H1 (cell line): ENCODE measurements around the gene FNDC3A. TPM values are rescaled to one million over a fixed set of nuclear protein-coding genes. Genes with fewer than 3 reads are reported as not detected.

ENCODE experiments used
- CTCF ChIA-PET: fragments of 300-600 bp; sonication (Branson Sonifier 250); formaldehyde crosslinking; loops from one replicate; lab custom pipeline; 2021; ENCODE audit not compliant: partially characterized antibody; lab: Charles Lee
- POLR2A ChIA-PET: fragments of 300-600 bp; sonication (Branson Sonifier 250); formaldehyde crosslinking; loops from one replicate; lab custom pipeline; 2021; ENCODE audit warnings: inconsistent platforms; ENCODE audit not compliant: partially characterized antibody; lab: Charles Lee
- DNase-seq, 2 experiments: peaks; one replicate each; pipeline versions ENCODE4 v3.0.0 to v3.0.0-alpha.2; 2010 to 2022; ENCODE audit warnings: low spot score in 2 of 2, low read depth in 1 of 2, mixed read lengths in 1 of 2
- FAIRE-seq: peaks from 2 replicates; lab custom pipeline; 2011; peaks lifted over from hg19 to GRCh38; lab: Jason Lieb, UNC
- H2AFZ ChIP-seq: 2 replicates; pipeline ENCODE4 v1.8.1; 2012; ENCODE audit warnings: low read length, inconsistent platforms
- H2AK5ac ChIP-seq: 2 replicates; pipeline ENCODE4 v1.6.1; 2013; ENCODE audit warnings: low read depth, low read length
- H2BK120ac ChIP-seq: replicated peaks from 2 replicates; pipeline ENCODE3; 2013; ENCODE audit warnings: low read depth, low read length, inconsistent platforms
- H2BK12ac ChIP-seq: 2 replicates; pipeline ENCODE4 v1.6.1; 2013; ENCODE audit warnings: low read depth, low read length
- H2BK15ac ChIP-seq: 2 replicates; pipeline ENCODE4 v1.6.1; 2013; ENCODE audit warnings: low read length
- H2BK20ac ChIP-seq: 2 replicates; pipeline ENCODE4 v1.6.1; 2013; ENCODE audit warnings: low read length
- H2BK5ac ChIP-seq: 2 replicates; pipeline ENCODE4 v1.6.1; 2013; ENCODE audit warnings: low read depth, low read length
- H3K14ac ChIP-seq: 2 replicates; pipeline ENCODE4 v1.6.1; 2013; ENCODE audit warnings: inconsistent platforms; ENCODE audit not compliant: insufficient read length
- H3K18ac ChIP-seq: 2 replicates; pipeline ENCODE4 v1.6.1; 2013; ENCODE audit warnings: low read length; ENCODE audit errors: extremely low read depth
- H3K23ac ChIP-seq: 2 replicates; pipeline ENCODE4 v1.6.1; 2013; ENCODE audit warnings: inconsistent platforms; ENCODE audit not compliant: insufficient read length
- H3K23me2 ChIP-seq: 2 replicates; pipeline ENCODE4 v1.6.1; 2013; ENCODE audit warnings: low read depth, low read length
- H3K27ac ChIP-seq: 2 replicates; pipeline ENCODE4 v1.6.1; 2011; ENCODE audit warnings: low read depth, low read length, inconsistent platforms
- H3K27me3 ChIP-seq, 4 experiments: replicated peaks in 1 of 4; 1 replicate in 1 of 4; 2 replicates in 3 of 4; pipeline versions ENCODE4 v1.6.1 to v1.8.1; 2011 to 2013; ENCODE audit warnings: low read length in 3 of 4, mild to moderate bottlenecking in 3 of 4, inconsistent platforms in 2 of 4, mixed read lengths in 2 of 4, moderate library complexity in 1 of 4; ENCODE audit not compliant: control insufficient read depth in 3 of 4, insufficient read depth in 3 of 4; ENCODE audit errors: extremely low read depth in 1 of 4
- H3K36me3 ChIP-seq, 4 experiments: 2 replicates each; pipeline versions ENCODE4 v1.6.1 to v1.8.1; 2011 to 2013; ENCODE audit warnings: mild to moderate bottlenecking in 4 of 4, low read length in 3 of 4, moderate library complexity in 2 of 4, control low read depth in 1 of 4, inconsistent platforms in 1 of 4; ENCODE audit not compliant: insufficient read depth in 4 of 4, control insufficient read depth in 2 of 4
- H3K4ac ChIP-seq: replicated peaks from 2 replicates; pipeline ENCODE3; 2013; ENCODE audit warnings: low read length, low read depth, mixed read lengths, inconsistent platforms; ENCODE audit not compliant: insufficient read length
- H3K4me1 ChIP-seq, 4 experiments: replicated peaks in 1 of 4; 1 replicate in 1 of 4; 2 replicates in 3 of 4; pipeline versions ENCODE4 v1.6.1 to v1.8.1; 2011 to 2013; ENCODE audit warnings: low read length in 3 of 4, inconsistent platforms in 2 of 4, mixed read lengths in 1 of 4; ENCODE audit not compliant: insufficient read depth in 4 of 4, control insufficient read depth in 3 of 4
- H3K4me2 ChIP-seq, 2 experiments: 2 replicates each; pipeline versions ENCODE4 v1.6.1 to v1.8.1; 2011 to 2013; ENCODE audit warnings: low read depth in 2 of 2, low read length in 2 of 2, control low read depth in 1 of 2, inconsistent platforms in 1 of 2, mild to moderate bottlenecking in 1 of 2; ENCODE audit not compliant: insufficient read depth in 1 of 2
- H3K4me3 ChIP-seq, 4 experiments: fragments of 200-600, 300-600 bp in 1 of 4; sonication (generic), shearing (Covaris generic), sonication (Bioruptor Twin) in 1 of 4; 2 replicates each; pipeline versions ENCODE4 v1.5.1 to v1.8.1; 2011 to 2016; ENCODE audit warnings: low read length in 4 of 4, low read depth in 3 of 4, control low read depth in 2 of 4, inconsistent platforms in 2 of 4, mild to moderate bottlenecking in 2 of 4, mixed read lengths in 1 of 4, moderate library complexity in 1 of 4; ENCODE audit not compliant: insufficient read depth in 2 of 4; ENCODE audit errors: extremely low read depth in 1 of 4
- H3K56ac ChIP-seq: replicated peaks from 2 replicates; pipeline ENCODE3; 2013; ENCODE audit warnings: low read depth, mild to moderate bottlenecking, mixed read lengths, low read length, inconsistent platforms; ENCODE audit not compliant: insufficient read length
- H3K79me1 ChIP-seq: 2 replicates; pipeline ENCODE4 v1.6.1; 2013; ENCODE audit warnings: low read depth, low read length, control low read depth
- H3K79me2 ChIP-seq, 2 experiments: 2 replicates each; pipeline versions ENCODE4 v1.6.1 to v1.8.1; 2012 to 2013; ENCODE audit warnings: low read length in 2 of 2, mild to moderate bottlenecking in 2 of 2, inconsistent platforms in 1 of 2; ENCODE audit not compliant: insufficient read depth in 2 of 2, control insufficient read depth in 1 of 2
- H3K9ac ChIP-seq, 4 experiments: replicated peaks in 1 of 4; 1 replicate in 1 of 4; 2 replicates in 3 of 4; pipeline versions ENCODE4 v1.6.1 to v1.8.1; 2011 to 2013; ENCODE audit warnings: low read depth in 3 of 4, low read length in 3 of 4, control low read depth in 2 of 4, mild to moderate bottlenecking in 2 of 4, moderate library complexity in 2 of 4, inconsistent platforms in 1 of 4; ENCODE audit errors: extremely low read depth in 1 of 4
- H3K9me3 ChIP-seq, 2 experiments: 2 replicates each; pipeline versions ENCODE4 v1.6.1 to v1.8.1; 2012 to 2013; ENCODE audit warnings: mild to moderate bottlenecking in 2 of 2, moderate library complexity in 2 of 2, control low read depth in 1 of 2, inconsistent platforms in 1 of 2, low read depth in 1 of 2, low read length in 1 of 2, mixed read lengths in 1 of 2; ENCODE audit not compliant: insufficient read depth in 2 of 2
- H4K20me1 ChIP-seq, 2 experiments: replicated peaks in 1 of 2; 2 replicates each; pipeline versions ENCODE3 to v1.8.1; 2011 to 2013; ENCODE audit warnings: inconsistent platforms in 2 of 2, low read length in 2 of 2, mild to moderate bottlenecking in 1 of 2; ENCODE audit not compliant: insufficient read depth in 2 of 2, control insufficient read depth in 1 of 2
- H4K5ac ChIP-seq: 2 replicates; pipeline ENCODE4 v1.6.1; 2013; ENCODE audit warnings: low read length, low read depth, mixed read lengths, inconsistent platforms; ENCODE audit not compliant: insufficient read length
- H4K8ac ChIP-seq: 2 replicates; pipeline ENCODE4 v1.8.0; 2013; ENCODE audit warnings: mild to moderate bottlenecking, moderate library complexity, low read length, inconsistent platforms; ENCODE audit not compliant: insufficient read depth; ENCODE audit errors: extremely low read depth
- H4K91ac ChIP-seq: replicated peaks from 2 replicates; pipeline ENCODE3; 2013; ENCODE audit warnings: low read length, mixed read lengths, inconsistent platforms; ENCODE audit not compliant: insufficient read length
- CHD2 ChIP-seq: IDR thresholded peaks from 2 replicates; pipeline ENCODE4 v1.6.1; 2012; ENCODE audit warnings: low read length, improper control_type of control experiment
- CTBP2 ChIP-seq: IDR thresholded peaks from 2 replicates; pipeline ENCODE4 v1.7.0; 2011; ENCODE audit warnings: borderline replicate concordance, mild to moderate bottlenecking, moderate library complexity, mixed read lengths, low read length; ENCODE audit not compliant: insufficient read depth, insufficient read length
- CTCF ChIP-seq, 3 experiments: IDR thresholded peaks; 1 replicate in 2 of 3; 2 replicates in 1 of 3; pipeline versions ENCODE4 v1.5.1 to v1.6.1; 2011; ENCODE audit warnings: low read length in 3 of 3, mild to moderate bottlenecking in 3 of 3, inconsistent platforms in 2 of 3, low read depth in 1 of 3, moderate library complexity in 1 of 3; ENCODE audit not compliant: insufficient read depth in 1 of 3; ENCODE audit errors: control extremely low read depth in 1 of 3
- KDM4A ChIP-seq: IDR thresholded peaks from one replicate; pipeline ENCODE4 v1.7.1; 2012; ENCODE audit warnings: low read depth, mild to moderate bottlenecking, moderate library complexity, low read length, inconsistent platforms; ENCODE audit not compliant: severe bottlenecking
- POLR2A ChIP-seq, 2 experiments: IDR thresholded peaks; 1 replicate in 1 of 2; 2 replicates in 1 of 2; pipeline ENCODE4 v1.6.1; 2011; ENCODE audit warnings: low read depth in 2 of 2, low read length in 2 of 2, mild to moderate bottlenecking in 2 of 2; ENCODE audit errors: control extremely low read depth in 1 of 2
- RFX5 ChIP-seq: IDR thresholded peaks from 2 replicates; pipeline ENCODE4 v1.6.1; 2011; ENCODE audit warnings: low read depth, low read length, improper control_type of control experiment, borderline replicate concordance
- SAP30 ChIP-seq: fragments of 300-600 bp; sonication (generic); IDR thresholded peaks from 2 replicates; pipeline ENCODE4 v1.7.1; 2012; ENCODE audit warnings: low read length, moderate library complexity, mild to moderate bottlenecking, inconsistent platforms; ENCODE audit not compliant: insufficient read depth, insufficient replicate concordance
- SIRT6 ChIP-seq: IDR thresholded peaks from one replicate; pipeline ENCODE4 v1.7.1; 2012; ENCODE audit warnings: low read length, inconsistent platforms
- SIX5 ChIP-seq: IDR thresholded peaks from 2 replicates; pipeline ENCODE4 v1.6.1; 2011; ENCODE audit warnings: mild to moderate bottlenecking, low read depth, low read length
- TBP ChIP-seq: IDR thresholded peaks from 2 replicates; pipeline ENCODE4 v1.6.1; 2011; ENCODE audit warnings: low read depth, low read length, improper control_type of control experiment
- TCF12 ChIP-seq: IDR thresholded peaks from 2 replicates; pipeline ENCODE4 v1.6.1; 2011; ENCODE audit warnings: low read depth, mild to moderate bottlenecking, low read length
- YY1 ChIP-seq: IDR thresholded peaks from 2 replicates; pipeline ENCODE4 v1.6.1; 2011; ENCODE audit warnings: low read depth, mild to moderate bottlenecking, low read length
- WGBS, 2 experiments: shearing (Covaris generic) in 1 of 2; methylation state at CpG; one replicate each; pipeline versions ENCODE4 v1.1.6 to v1.1.7; 2013 to 2015; ENCODE audit warnings: low lambda C conversion rate in 2 of 2, mixed read lengths in 2 of 2, inconsistent platforms in 1 of 2, low coverage in 1 of 2, missing lambda C conversion rate in 1 of 2; ENCODE audit not compliant: insufficient replicate concordance in 2 of 2, insufficient coverage in 1 of 2, insufficient read length in 1 of 2; ENCODE audit errors: extremely low coverage in 1 of 2, missing lambda C conversion rate in 1 of 2; 5-methylcytosine and 5-hydroxymethylcytosine counted together
- polyA plus RNA-seq, 7 experiments: library from polyadenylated mRNA; depleted of rRNA in 3 of 7; stranded (reverse) in 5 of 7; unstranded in 2 of 7; fragments of >200 nt in 5 of 7; fragments of 200-250 nt in 2 of 7; gene quantifications; 1 replicate in 5 of 7; 2 replicates in 1 of 7; 4 replicates in 1 of 7; pipeline versions ENCODE4 v1.2.1 to v1.2.3, GENCODE V29; 2011 to 2013; ENCODE audit warnings: missing spikeins in 2 of 7, mixed read lengths in 2 of 7
- total RNA-seq: library from RNA; stranded (reverse); fragmentation: NEBNext Ultra II Directional; extraction: Animal tissue kit (Norgen Biotek cat#: 25700); gene quantifications from 2 replicates; pipeline ENCODE4 v1.2.1, GENCODE V29; 2021

Gene FNDC3A
- total and polyA plus RNA-seq, 2 of the 8 experiments (the other 6 are each of a cell fraction or from before 2014, with no cell fraction given): 14.6 to 26.0 TPM

GRCh38 chr13:48979892-48980291 lies 4.2 kb downstream of the FNDC3A start:
- POLR2A ChIA-PET: interaction anchor here (0.8 to 1.7 kb wide), 4 partner anchors 8 to 238 kb away, joined by 3 to 5 read pairs (median 4); no protein-coding TSS in a partner anchor
- Histone ChIP-seq H2AK5ac (no peak overlapping the region), H4K5ac (no peak overlapping the region), H2AFZ (no peak overlapping the region), H4K8ac (no peak overlapping the region), H3K79me1 (no peaks in the 10 kb centered on the region), H3K23ac (no peak overlapping the region), H4K91ac (no peak overlapping the region), H2BK15ac (no peak overlapping the region), H3K4me3 (peak overlapping the region in 1 of 4 experiments; percentile 97; a peak in 1 of 8 replicates), H3K9ac (no peak overlapping the region), H3K9me3 (no peaks in the 10 kb centered on the region), H3K4me2 (peak overlapping the region in 1 of 2 experiments; percentile 38; a peak in 1 of 4 replicates), H2BK20ac (no peak overlapping the region), H3K79me2 (peaks cover 0 to 80% of the 10 kb centered on the region in 2 experiments; a peak in 3 of 4 replicates), H3K56ac (no peak overlapping the region), H3K27ac (no peak overlapping the region), H3K4ac (no peak overlapping the region), H4K20me1 (peaks cover 1 to 3% of the 10 kb centered on the region in 2 experiments), H3K27me3 (no peaks in the 10 kb centered on the region), H3K23me2 (peaks cover 5% of the 10 kb centered on the region; the same call in 1 of the 2 replicates), H3K14ac (no peak overlapping the region), H2BK5ac (no peak overlapping the region), H3K18ac (0 out of 2 replicates have a peak overlapping the region, but pooled peaks have one; percentile 24), H3K4me1 (peaks cover 0 to 17% (median 5%) of the 10 kb centered on the region in 4 experiments; a peak in 3 of 7 replicates), H3K36me3 (no peaks in the 10 kb centered on the region), H2BK12ac (peak overlapping the region; percentile 72; the same call in 1 of the 2 replicates), H2BK120ac (no peak overlapping the region)
- CTCF ChIA-PET: interaction anchor here (1.0 kb wide), 1 partner anchor 10 kb away, joined by 3 read pairs; no protein-coding TSS in a partner anchor
- FAIRE-seq: no peak
- WGBS, 2 experiments: 77% methylated on average over 2 of the region's 2 CpGs; no CpG with 5 or more reads in 1 of the 2 experiments
- no peak for DNase-seq
- TF ChIP-seq TCF12: no peak
- no peak for TF ChIP-seq SIX5
- no peak for TF ChIP-seq TBP
- TF ChIP-seq YY1: no peak
- TF ChIP-seq RFX5: no peak
- TF ChIP-seq POLR2A (IDR thresholded peaks at IDR 0.05; ENCODE audit: control extremely low read depth in 1 of 2, low read depth in 2 of 2, low read length in 2 of 2): no peak
- TF ChIP-seq SAP30: no peak
- no peak for TF ChIP-seq KDM4A
- TF ChIP-seq CTCF (IDR thresholded peaks at IDR 0.05; ENCODE audit: control extremely low read depth in 1 of 3, insufficient read depth in 1 of 3, low read depth in 1 of 3, low read length in 3 of 3): no peak
- TF ChIP-seq CTBP2: no peak
- TF ChIP-seq CHD2: no peak
- no peak for TF ChIP-seq SIRT6
